GM19043 (cell line): ENCODE results near the gene ELOVL1.

Experiments used
- ATAC-seq: cut with Tn5 transposase; IDR thresholded peaks from one replicate; pipeline ENCODE4 v1.9.1; 2021; ENCODE audit warnings: low read depth; ENCODE audit not compliant: unreplicated experiment

ELOVL1 gene

GRCh38 chr1:43331688-43332087, 36.1 kb downstream of the ELOVL1 start:
- no peak for ATAC-seq

DNA sequence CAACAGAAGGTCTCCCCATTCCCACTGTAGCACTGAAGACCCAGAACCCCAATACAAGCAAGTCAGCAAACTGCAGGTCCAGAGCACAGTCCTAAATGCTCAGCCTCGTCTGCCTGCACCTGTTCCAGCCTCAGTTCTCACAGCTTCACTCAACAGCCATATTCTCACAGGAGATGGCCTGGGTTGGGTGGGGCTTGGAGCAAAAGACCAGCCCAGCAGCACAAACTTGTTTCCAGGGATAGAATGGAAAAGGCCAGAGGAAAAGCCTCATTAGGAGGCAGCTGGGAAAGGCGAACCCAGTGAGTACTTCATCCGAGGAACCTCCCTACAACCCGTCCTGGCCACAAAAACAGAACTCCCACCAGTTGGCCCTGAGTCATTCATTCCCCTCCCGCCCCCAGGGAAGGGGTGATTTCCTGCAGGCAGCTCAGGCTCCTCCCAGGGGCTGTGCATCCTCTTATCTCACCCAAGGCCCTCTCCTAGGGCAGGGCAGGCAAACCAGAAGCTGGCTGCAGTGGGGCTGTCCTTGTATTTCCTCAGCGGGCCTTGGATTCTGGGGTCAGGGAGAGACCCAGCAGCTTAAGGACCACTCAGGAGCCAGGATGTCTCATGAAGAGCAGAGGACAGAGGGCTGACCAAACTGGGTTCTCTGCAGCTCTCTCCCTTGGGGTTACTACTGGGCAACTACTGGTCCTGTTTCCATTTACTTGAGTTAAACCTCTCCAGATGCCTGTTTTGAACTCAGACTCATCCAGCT, 37.6 kb downstream of the ELOVL1 start:
- no peak for ATAC-seq

- ATAC-seq: no peak
Measured at GRCh38 chr1:43327549-43328292, 40.1 kb downstream of the ELOVL1 start.

GRCh38 chr1:43325381-43325780, 42.4 kb downstream of the ELOVL1 start:
- no peak for ATAC-seq

GRCh38 chr1:43324810-43325209, 43.0 kb downstream of the ELOVL1 start:
- ATAC-seq: no peak

DNA sequence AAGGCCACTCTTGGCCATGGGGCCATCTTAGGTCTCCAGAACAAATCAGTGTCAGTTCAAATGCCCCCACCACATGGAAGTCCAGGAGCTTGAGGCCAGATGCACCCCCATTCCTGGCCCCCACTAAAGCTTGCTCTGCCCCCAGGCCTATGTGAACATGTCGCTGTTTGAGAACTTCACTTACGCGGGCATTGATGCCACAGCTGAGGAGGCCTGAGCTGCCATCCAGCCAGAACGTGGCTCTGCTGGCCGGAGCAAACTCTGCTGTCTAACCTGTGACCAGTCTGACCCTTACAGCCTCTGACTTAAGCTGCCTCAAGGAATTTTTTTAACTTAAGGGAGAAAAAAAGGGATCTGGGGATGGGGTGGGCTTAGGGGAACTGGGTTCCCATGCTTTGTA, 45.3 kb downstream of the ELOVL1 start:
- ATAC-seq: no peak

DNA sequence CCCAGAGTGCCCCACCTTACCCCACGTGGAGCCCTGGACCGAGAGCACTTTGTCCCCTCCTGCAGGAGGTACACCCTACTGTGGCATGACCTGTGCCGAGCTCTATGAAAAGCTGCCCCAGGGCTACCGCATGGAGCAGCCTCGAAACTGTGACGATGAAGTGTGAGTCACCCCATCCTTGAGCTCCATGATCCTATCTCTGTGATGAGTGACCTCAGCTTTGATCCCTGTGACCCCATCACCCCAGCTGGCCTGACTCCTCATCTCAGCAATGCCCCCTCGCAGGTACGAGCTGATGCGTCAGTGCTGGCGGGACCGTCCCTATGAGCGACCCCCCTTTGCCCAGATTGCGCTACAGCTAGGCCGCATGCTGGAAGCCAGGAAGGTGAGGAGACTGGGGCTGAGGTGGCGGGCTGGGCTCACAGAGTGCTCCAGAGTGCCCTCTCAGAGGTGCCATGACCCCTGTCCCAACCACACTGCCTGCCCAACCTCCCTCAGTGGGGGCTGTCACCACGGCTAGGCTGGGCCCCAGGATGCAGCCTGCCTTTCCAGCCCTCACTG, 46.4 kb downstream of the ELOVL1 start:
- ATAC-seq: no peak

DNA sequence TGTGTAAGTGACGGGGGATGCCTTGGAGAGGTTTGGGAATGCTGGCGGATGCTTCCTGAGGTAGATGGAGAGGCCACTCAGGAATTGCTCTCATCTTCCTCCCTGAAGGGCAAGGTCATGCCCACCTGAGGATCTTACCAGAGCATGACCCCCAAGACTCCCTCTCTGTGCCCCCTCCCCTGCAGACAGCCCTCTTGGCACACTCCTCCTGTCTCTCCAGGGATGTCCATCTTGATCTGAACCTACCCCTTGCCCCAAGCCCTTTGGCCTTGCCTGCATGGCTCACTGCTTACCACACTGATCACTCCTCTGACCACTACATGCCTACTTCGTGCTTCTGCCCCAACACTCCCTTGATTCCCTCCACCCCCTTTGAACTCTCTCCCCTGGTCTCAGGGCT, 48.0 kb downstream of the ELOVL1 start:
- ATAC-seq: no peak

DNA sequence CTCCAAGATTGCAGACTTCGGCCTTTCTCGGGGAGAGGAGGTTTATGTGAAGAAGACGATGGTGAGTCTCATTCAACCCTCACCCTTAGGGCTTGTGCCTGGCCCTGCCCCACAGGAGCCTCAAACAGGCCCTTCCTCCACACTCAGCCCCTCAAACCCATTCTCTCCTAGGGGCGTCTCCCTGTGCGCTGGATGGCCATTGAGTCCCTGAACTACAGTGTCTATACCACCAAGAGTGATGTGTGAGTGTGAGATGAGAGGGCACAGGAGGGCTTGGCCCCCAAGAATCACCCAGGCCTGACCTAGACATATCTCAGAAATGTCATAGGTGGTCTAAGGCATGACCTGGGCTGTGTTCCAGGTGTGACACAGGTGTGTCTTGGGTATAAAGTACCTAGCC, 48.5 kb downstream of the ELOVL1 start:
- no peak for ATAC-seq

DNA sequence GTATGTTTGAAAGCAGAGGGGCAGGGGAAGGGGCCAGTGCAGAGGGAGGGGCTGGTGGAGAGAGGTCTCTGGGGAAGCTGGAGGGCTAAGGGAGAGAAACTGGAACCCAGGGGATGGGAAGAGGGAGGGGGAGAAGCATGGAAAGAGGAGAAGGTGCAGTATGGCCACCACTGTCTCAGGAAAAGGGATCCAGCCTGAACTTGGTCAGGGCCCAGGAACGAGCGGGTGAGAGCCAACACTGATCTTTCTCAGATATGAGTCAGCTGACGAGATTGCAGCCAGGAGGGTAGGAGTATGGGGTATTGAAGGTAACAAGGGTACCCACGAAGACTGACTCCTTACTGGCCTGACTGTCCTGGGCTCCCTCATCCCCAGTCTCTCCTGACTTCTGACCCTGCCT, 49.0 kb downstream of the ELOVL1 start:
- ATAC-seq: no peak

GRCh38 chr1:43317817-43318471, 49.9 kb downstream of the ELOVL1 start:
- no peak for ATAC-seq

GRCh38 chr1:43316738-43317520, 50.9 kb downstream of the ELOVL1 start:
- no peak for ATAC-seq

DNA sequence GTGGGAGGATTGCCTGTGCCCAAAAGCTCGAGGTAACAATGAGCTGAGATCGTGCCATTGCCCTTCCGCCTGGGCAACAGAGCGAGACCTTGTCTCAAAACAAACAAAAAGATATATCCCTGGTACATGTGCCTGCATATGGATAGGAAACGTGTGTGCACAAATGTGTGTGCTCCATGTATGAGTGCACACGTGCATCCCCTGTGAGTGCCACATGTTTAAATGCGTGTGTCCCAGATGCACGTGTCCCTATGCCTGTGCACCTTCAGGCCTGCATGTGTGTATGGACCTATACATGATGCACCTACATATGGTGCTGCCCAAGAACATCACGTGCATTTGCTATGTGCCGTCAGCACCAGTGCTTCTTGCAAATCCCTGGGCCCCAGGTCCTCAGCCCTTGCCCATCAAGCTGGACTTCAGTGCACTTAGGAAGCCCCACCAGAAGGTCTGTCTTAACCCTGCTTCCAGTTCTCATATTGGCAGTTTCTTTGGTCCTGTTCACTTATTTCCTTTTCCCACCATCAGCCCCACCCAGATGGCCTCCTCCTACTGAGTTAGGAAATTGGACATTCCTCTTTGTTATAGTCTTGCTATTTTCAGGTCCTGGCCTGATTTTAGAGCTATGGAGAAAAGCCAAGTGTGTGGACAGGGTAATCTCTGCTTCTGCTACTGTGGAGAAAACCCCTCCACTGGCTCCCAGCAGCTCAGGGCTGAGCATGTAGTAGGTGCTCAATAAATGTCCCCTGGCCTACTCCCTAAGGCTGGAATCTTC, 51.7 kb downstream of the ELOVL1 start:
- ATAC-seq: no peak

DNA sequence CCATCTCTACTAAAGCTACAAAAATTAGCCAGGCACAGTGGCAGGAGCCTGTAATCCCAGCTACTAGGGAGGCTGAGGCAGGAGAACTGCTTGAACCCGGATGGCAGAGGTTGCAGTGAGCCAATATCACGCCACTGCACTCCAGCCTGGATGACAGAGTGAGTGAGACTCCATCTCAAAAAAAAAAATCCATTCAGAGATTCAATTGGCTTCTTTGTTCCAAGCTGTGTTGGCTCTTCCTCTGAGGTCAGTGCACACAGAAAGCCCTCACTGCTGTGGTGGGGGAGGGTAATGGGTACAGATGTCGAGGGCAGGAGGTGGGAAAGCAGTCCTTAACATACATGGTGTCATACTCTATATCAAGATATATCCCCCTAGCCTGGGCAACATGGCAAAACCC, 52.3 kb downstream of the ELOVL1 start:
- ATAC-seq: no peak

DNA sequence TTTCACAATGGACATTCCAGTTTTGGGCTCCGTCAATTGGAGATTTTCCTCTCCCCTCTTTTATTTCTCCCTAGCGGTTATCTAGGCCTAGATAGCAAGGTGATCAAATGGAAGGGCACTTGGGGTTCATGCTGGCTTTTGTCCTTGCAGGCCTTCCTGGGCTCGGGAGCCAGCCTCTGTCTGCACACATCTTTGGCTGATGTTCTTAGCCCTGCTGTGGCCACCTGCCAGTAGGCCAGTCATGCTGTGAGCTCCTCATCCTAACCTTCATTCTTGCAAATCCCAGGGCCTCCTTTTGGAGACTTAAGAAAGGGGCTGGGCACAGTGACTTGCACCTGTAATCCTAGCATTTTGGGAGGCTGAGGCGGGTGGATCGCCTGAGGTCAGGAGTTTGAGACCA, 53.6 kb downstream of the ELOVL1 start:
- no peak for ATAC-seq

- ATAC-seq: no peak
Measured at GRCh38 chr1:43313771-43314170, 54.0 kb downstream of the ELOVL1 start.
